HepG2 (cell line): ENCODE results near the gene PIGO. TPM values are rescaled to one million over a fixed set of nuclear protein-coding genes. Genes with fewer than 3 reads are reported as not detected.
A peak's percentile ranks its signal among the peaks of the same experiment; 100 is the strongest.

Source experiments
- AGO2 ChIP-seq: fragments of 200-400 bp; formaldehyde crosslinking; optimal IDR thresholded peaks from 2 replicates; pipeline ENCODE3; 2017; ENCODE audit warnings: mild to moderate bottlenecking, low read depth, low read length, moderate library complexity
- CTCF ChIP-seq: sonication (generic); formaldehyde crosslinking; IDR thresholded peaks from 2 replicates; pipeline ENCODE4 v1.5.0; 2020; ENCODE audit warnings: mild to moderate bottlenecking, missing genetic modification reagents, moderate library complexity
- DMAP1 ChIP-seq: IDR thresholded peaks from 2 replicates; pipeline ENCODE4 v1.6.1; 2016
- FOSL2 ChIP-seq: sonication (generic); formaldehyde crosslinking; IDR thresholded peaks from 2 replicates; pipeline ENCODE4 v1.4.0; 2020; ENCODE audit warnings: missing genetic modification reagents
- HMG20A ChIP-seq: IDR thresholded peaks from 2 replicates; pipeline ENCODE4 v1.6.1; 2016; ENCODE audit warnings: borderline replicate concordance
- HMG20B ChIP-seq: conservative IDR thresholded peaks from 2 replicates; pipeline ENCODE4 v1.6.1; 2016; ENCODE audit warnings: missing genetic modification reagents, missing compliant biosample characterization
- HNRNPL ChIP-seq: fragments of 200-400 bp; formaldehyde crosslinking; IDR thresholded peaks from 2 replicates; pipeline ENCODE4 v1.6.1; 2017; ENCODE audit warnings: mild to moderate bottlenecking, low read depth, low read length
- KLF11 ChIP-seq: IDR thresholded peaks from 2 replicates; pipeline ENCODE4 v1.6.1; 2016; ENCODE audit warnings: missing compliant biosample characterization
- MATR3 ChIP-seq: sonication (generic); formaldehyde crosslinking; IDR thresholded peaks from 2 replicates; pipeline ENCODE4 v1.4.0; 2020; ENCODE audit warnings: missing genetic modification reagents
- ONECUT2 ChIP-seq: sonication (generic); formaldehyde crosslinking; IDR thresholded peaks from 2 replicates; pipeline ENCODE4 v1.4.0; 2020; ENCODE audit warnings: missing genetic modification reagents
- PHF5A ChIP-seq: IDR thresholded peaks from one replicate; pipeline ENCODE4 v1.6.1; 2018; ENCODE audit warnings: low read depth, missing genetic modification reagents; ENCODE audit not compliant: unreplicated experiment
- RFX3 ChIP-seq: IDR thresholded peaks from 2 replicates; pipeline ENCODE4 v1.6.1; 2016; ENCODE audit warnings: missing biosample characterization, missing genetic modification reagents
- SKI ChIP-seq: fragments of 450-650 bp; IDR thresholded peaks from one replicate; pipeline ENCODE4 v1.6.1; 2018; ENCODE audit warnings: mild to moderate bottlenecking; ENCODE audit not compliant: partially characterized antibody
- ZBTB38 ChIP-seq: sonication (generic); formaldehyde crosslinking; IDR thresholded peaks from 2 replicates; pipeline ENCODE4 v1.5.1; 2020; ENCODE audit warnings: mild to moderate bottlenecking, missing genetic modification reagents
- ZFP41 ChIP-seq: sonication (generic); formaldehyde crosslinking; IDR thresholded peaks from 2 replicates; pipeline ENCODE4 v1.4.0; 2020; ENCODE audit warnings: mild to moderate bottlenecking, missing genetic modification reagents, borderline replicate concordance
- ZFP91 ChIP-seq: sonication (generic); formaldehyde crosslinking; IDR thresholded peaks from 2 replicates; pipeline ENCODE4 v1.9.0; 2022; ENCODE audit warnings: missing genetic modification reagents, mild to moderate bottlenecking, borderline replicate concordance
- ZNF143 ChIP-seq: sonication (generic); formaldehyde crosslinking; IDR thresholded peaks from 2 replicates; pipeline ENCODE4 v1.4.0; 2020; ENCODE audit warnings: missing genetic modification reagents
- ZNF230 ChIP-seq: sonication (generic); formaldehyde crosslinking; IDR thresholded peaks from 2 replicates; pipeline ENCODE4 v1.4.0; 2020; ENCODE audit warnings: mild to moderate bottlenecking, missing genetic modification reagents
- ZNF280B ChIP-seq: sonication (generic); formaldehyde crosslinking; IDR thresholded peaks from 2 replicates; pipeline ENCODE4 v1.5.0; 2020; ENCODE audit warnings: missing genetic modification reagents, mild to moderate bottlenecking, borderline replicate concordance
- ZNF292 ChIP-seq: sonication (generic); formaldehyde crosslinking; IDR thresholded peaks from 2 replicates; pipeline ENCODE4 v1.8.1; 2022; ENCODE audit warnings: mild to moderate bottlenecking, low read depth, missing genetic modification reagents, borderline replicate concordance
- ZNF546 ChIP-seq: sonication (generic); formaldehyde crosslinking; conservative IDR thresholded peaks from 2 replicates; pipeline ENCODE4 v1.8.1; 2023; ENCODE audit warnings: mild to moderate bottlenecking, missing genetic modification reagents
- ZNF570 ChIP-seq: sonication (generic); formaldehyde crosslinking; IDR thresholded peaks from 2 replicates; pipeline ENCODE4 v1.4.0; 2020; ENCODE audit warnings: mild to moderate bottlenecking, missing genetic modification reagents, borderline replicate concordance
- ZNF740 ChIP-seq: sonication (generic); formaldehyde crosslinking; IDR thresholded peaks from 2 replicates; pipeline ENCODE4 v1.4.0; 2020; ENCODE audit warnings: missing genetic modification reagents
- polyA plus RNA-seq, 8 experiments: library from polyadenylated mRNA; depleted of rRNA in 3 of 8; stranded (reverse) in 7 of 8; unstranded in 1 of 8; fragments of >200 nt; fragmentation: Illumina TruSeq in 4 of 8; extraction: Trizol in 4 of 8; gene quantifications; 2 replicates each; pipeline versions ENCODE4 v1.2.1 to v1.2.3, GENCODE V29; 2011 to 2016; ENCODE audit warnings: low read depth in 4 of 8, missing spikeins in 1 of 8, mixed read lengths in 1 of 8; ENCODE audit not compliant: insufficient read depth in 1 of 8
- total RNA-seq, 5 experiments: library from RNA; depleted of rRNA; stranded (reverse); fragments of >200 nt; fragmentation: Illumina TruSeq; extraction: Trizol; gene quantifications; 2 replicates each; pipeline ENCODE4 v1.2.3, GENCODE V29; 2016; ENCODE audit warnings: low read depth in 1 of 5

Gene PIGO
- total and polyA plus RNA-seq, 2 of the 13 experiments (the other 11 are each of a cell fraction or from before 2014, with no cell fraction given): 20.5 to 26.2 TPM

GRCh38 chr9:35079426-35080341 lies 16.7 kb downstream of the PIGO start, which contains the start of gene FANCG (continued):
- 0 out of 2 replicates have a peak, but pooled peaks have one; percentile 60 for TF ChIP-seq ZFP41 (CRISPR knock-in tag)
- TF ChIP-seq KLF11 (CRISPR knock-in tag): peak; percentile 61; the same call in 1 of the 2 replicates
- no peak for TF ChIP-seq ZNF740 (CRISPR knock-in tag)
- TF ChIP-seq SKI: peak; percentile 30
- TF ChIP-seq ZNF280B (CRISPR knock-in tag): peak; percentile 89; the same call in 1 of the 2 replicates
- TF ChIP-seq ZNF570 (CRISPR knock-in tag): no peak
- TF ChIP-seq HMG20A (CRISPR knock-in tag): no peak
- TF ChIP-seq FOSL2: 0 out of 2 replicates have a peak, but pooled peaks have one; percentile 14
- no peak for TF ChIP-seq HMG20B
- no peak for TF ChIP-seq ONECUT2 (CRISPR knock-in tag)
- TF ChIP-seq ZNF292 (CRISPR knock-in tag): no peak
- TF ChIP-seq RFX3 (CRISPR knock-in tag): no peak
- no peak for TF ChIP-seq ZNF546 (CRISPR knock-in tag)
- TF ChIP-seq ZNF143: peak; percentile 96
- TF ChIP-seq ZFP91 (CRISPR knock-in tag): peak; percentile 68; the same call in 1 of the 2 replicates
- TF ChIP-seq DMAP1 (CRISPR knock-in tag): peak; percentile 79; the same call in 1 of the 2 replicates
- no peak for TF ChIP-seq MATR3 (CRISPR knock-in tag)
- TF ChIP-seq CTCF: peak; percentile 44
- no peak for TF ChIP-seq PHF5A
- no peak; the same call in 1 of the 2 replicates for TF ChIP-seq ZNF230
- no peak for TF ChIP-seq ZBTB38 (CRISPR knock-in tag)
- TF ChIP-seq AGO2: peak; percentile 88
- no peak for TF ChIP-seq HNRNPL
